Adrenal gland (tissue), 12 donors: Measurements from ENCODE around the gene POLR3B. TPM values are rescaled to one million over a fixed set of nuclear protein-coding genes. Genes with fewer than 3 reads are reported as not detected.
A peak's percentile ranks its signal among the peaks of the same experiment; 100 is the strongest.

Experiments used
- DNase-seq, 7 donors: peaks; one replicate each; pipeline ENCODE4 v3.0.0-alpha.2; 2019 to 2020
- H3K27ac ChIP-seq, 5 donors: fragments of 200-600 bp; sonication (generic) in 4 of 5; 1 replicate in 3 of 5; 2 replicates in 2 of 5; pipeline versions ENCODE4 v1.5.1 to v1.8.0; 2016 to 2020; ENCODE audit warnings: mild to moderate bottlenecking in 1 of 5
- H3K27me3 ChIP-seq: fragments of 200-600 bp; 2 replicates; pipeline ENCODE4 v1.8.0; 2021
- H3K36me3 ChIP-seq, 2 donors: fragments of 200-600 bp; replicated peaks in 1 of 2; 1 replicate in 1 of 2; 2 replicates in 1 of 2; pipeline versions ENCODE4 v1.5.1 to v1.8.0; 2018 to 2022
- H3K4me1 ChIP-seq, 2 donors: fragments of 200-600 bp; replicated peaks in 1 of 2; 1 replicate in 1 of 2; 2 replicates in 1 of 2; pipeline versions ENCODE4 v1.5.1 to v1.8.0; 2018 to 2021
- H3K4me3 ChIP-seq, 4 donors: fragments of 200-600 bp; sonication (generic) in 3 of 4; one replicate each; pipeline ENCODE4 v1.5.1; 2016 to 2018
- H3K9me3 ChIP-seq, 3 donors: fragments of 200-600 bp; sonication (generic) in 1 of 3; replicated peaks in 1 of 3; 1 replicate in 2 of 3; 2 replicates in 1 of 3; pipeline versions ENCODE4 v1.5.1 to v1.8.0; 2016 to 2021
- POLR2A ChIP-seq, 2 donors: fragments of 450-650 bp; IDR thresholded peaks; one replicate each; pipeline ENCODE4 v1.6.1; 2017; ENCODE audit warnings: antibody characterized with exemption in 2 of 2, mild to moderate bottlenecking in 2 of 2, moderate library complexity in 1 of 2
- WGBS, 4 donors: extraction: QIAGEN DNeasy Blood & Tissue Kit in 2 of 4; methylation state at CpG; one replicate each; pipeline versions ENCODE4 v1.1.5 to v1.1.7; 2013 to 2017; 5-methylcytosine and 5-hydroxymethylcytosine counted together
- intact Hi-C, 2 donors: fragments of 100-400 bp; cut with DNase I; formaldehyde crosslinking; loops; one replicate each; pipeline versions ENCODE4 v1.14.1 to v1.15.0; 2022 to 2023
- polyA plus RNA-seq, 3 donors: library from polyadenylated mRNA; stranded (reverse); fragments of 200-250 nt in 2 of 3; fragments of 350-450 nt in 1 of 3; fragmentation: Illumina TruSeq in 1 of 3; extraction: RNeasy Lipid Tissue Mini Kit (QIAGEN cat#74804) in 1 of 3; gene quantifications; one replicate each; pipeline ENCODE4 v1.2.3, GENCODE V29; 2013 to 2014
- total RNA-seq, 9 donors: library from RNA; depleted of rRNA in 4 of 9; stranded (reverse); fragments of >200 nt in 4 of 9; fragments of 120-200 nt in 1 of 9; fragmentation: NEBNext Ultra II Directional in 1 of 9; extraction: Animal tissue kit (Norgen Biotek cat#: 25700) in 1 of 9; gene quantifications; one replicate each; pipeline versions ENCODE4 v1.1.0 to v1.2.4, GENCODE V29; 2013 to 2023
- TF ChIP-seq, protein P1 (sequence below), 6 experiments: fragments of 450-650 bp in 4 of 6; fragments of 200-600 bp in 2 of 6; sonication (generic) in 1 of 6; IDR thresholded peaks; 1 replicate in 5 of 6; 2 replicates in 1 of 6; pipeline versions ENCODE4 v1.5.1 to v1.8.0; 2016 to 2021; ENCODE audit warnings: antibody characterized with exemption in 6 of 6, mild to moderate bottlenecking in 2 of 6, moderate library complexity in 1 of 6
- donor health status: healthy with polysubstance abuse.
- donor health status: Bipolar disorder and iron deficiency.
- donor health status: DM: yes; HTN: yes; CAD: no.
- donor health status: DM: no; HTN: no; CAD: no.
- donor health status: DM: no; HTN: no; CAD: no.
- donor health status: DM: yes; HTN: yes; CAD: no.

Gene POLR3B
- total and polyA plus RNA-seq, 12 donors = 2.6 to 33.8 (median 13.7) TPM

DNA sequence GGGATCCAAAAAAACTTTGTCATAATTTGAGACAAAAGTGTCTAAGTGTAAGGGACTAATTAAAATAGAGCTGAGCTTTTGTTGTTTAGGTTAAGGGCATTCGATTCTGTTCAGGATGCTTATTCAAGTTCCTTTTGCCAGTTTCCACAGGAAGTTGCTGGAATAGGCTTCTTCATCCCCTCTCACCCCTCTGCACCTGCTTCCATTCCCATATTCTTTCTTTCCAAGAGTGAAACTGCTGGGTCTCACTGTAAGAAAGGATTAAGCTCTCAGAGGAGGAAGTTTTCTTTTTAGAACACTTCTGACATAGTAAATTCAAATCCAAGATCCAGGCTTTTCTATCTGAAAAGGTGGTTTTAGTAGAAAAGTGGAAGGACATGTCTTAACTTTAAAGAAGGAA, 61.4 kb downstream of the POLR3B start:
- intact Hi-C loops = no loop called here
- Histone ChIP-seq H3K36me3 (no peaks in the 10 kb centered on the region), H3K9me3 (no peaks in the 10 kb centered on the region), H3K4me1 (peaks cover 14 to 23% of the 10 kb centered on the region in 2 donors), H3K27ac (peak overlapping the region; percentile 59 to 71 (median 71)), H3K27me3 (no peaks in the 10 kb centered on the region), H3K4me3 (peak overlapping the region in 1 of 4 donors; percentile 7)
- WGBS, 4 donors = 22 to 48% (median 29%) methylated on average over 1 of the region's 1 CpG
- TF ChIP-seq, protein P1, sequence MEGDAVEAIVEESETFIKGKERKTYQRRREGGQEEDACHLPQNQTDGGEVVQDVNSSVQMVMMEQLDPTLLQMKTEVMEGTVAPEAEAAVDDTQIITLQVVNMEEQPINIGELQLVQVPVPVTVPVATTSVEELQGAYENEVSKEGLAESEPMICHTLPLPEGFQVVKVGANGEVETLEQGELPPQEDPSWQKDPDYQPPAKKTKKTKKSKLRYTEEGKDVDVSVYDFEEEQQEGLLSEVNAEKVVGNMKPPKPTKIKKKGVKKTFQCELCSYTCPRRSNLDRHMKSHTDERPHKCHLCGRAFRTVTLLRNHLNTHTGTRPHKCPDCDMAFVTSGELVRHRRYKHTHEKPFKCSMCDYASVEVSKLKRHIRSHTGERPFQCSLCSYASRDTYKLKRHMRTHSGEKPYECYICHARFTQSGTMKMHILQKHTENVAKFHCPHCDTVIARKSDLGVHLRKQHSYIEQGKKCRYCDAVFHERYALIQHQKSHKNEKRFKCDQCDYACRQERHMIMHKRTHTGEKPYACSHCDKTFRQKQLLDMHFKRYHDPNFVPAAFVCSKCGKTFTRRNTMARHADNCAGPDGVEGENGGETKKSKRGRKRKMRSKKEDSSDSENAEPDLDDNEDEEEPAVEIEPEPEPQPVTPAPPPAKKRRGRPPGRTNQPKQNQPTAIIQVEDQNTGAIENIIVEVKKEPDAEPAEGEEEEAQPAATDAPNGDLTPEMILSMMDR (IDR thresholded peaks at IDR 0.05) = no peak
- TF ChIP-seq POLR2A (IDR thresholded peaks at IDR 0.05) = no peak
- DNase-seq = no peak

DNA sequence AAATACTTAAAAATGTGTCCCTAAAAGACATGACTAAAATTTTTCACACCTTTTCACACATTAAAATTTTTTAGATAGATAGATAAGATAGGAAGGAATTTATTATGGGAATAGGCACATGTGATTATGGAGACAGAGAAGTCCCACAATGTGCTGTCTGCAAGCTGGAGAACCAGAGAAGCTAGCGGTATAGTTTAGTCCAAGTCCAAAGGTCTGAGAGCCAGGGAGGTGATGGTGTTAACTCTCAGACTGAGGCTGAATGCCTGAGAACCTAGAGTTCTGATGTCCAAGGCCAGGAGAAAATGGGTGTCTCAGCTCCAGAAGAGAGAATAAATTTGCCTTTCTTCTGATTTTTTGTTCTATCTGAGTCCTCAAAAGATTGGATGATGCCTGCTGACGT, 65.7 kb downstream of the POLR3B start:
- Histone ChIP-seq H3K4me1 (peaks cover 10 to 19% of the 10 kb centered on the region in 2 donors), H3K27ac (no peak overlapping the region), H3K27me3 (no peaks in the 10 kb centered on the region), H3K4me3 (no peak overlapping the region), H3K9me3 (no peaks in the 10 kb centered on the region), H3K36me3 (no peaks in the 10 kb centered on the region)
- no peak for DNase-seq
- intact Hi-C loops = no loop called here
- TF ChIP-seq, protein P1 (IDR thresholded peaks at IDR 0.05) = no peak
- 88 to 100% (median 91%) methylated on average over 2 of the region's 2 CpGs for WGBS, 4 donors

DNA sequence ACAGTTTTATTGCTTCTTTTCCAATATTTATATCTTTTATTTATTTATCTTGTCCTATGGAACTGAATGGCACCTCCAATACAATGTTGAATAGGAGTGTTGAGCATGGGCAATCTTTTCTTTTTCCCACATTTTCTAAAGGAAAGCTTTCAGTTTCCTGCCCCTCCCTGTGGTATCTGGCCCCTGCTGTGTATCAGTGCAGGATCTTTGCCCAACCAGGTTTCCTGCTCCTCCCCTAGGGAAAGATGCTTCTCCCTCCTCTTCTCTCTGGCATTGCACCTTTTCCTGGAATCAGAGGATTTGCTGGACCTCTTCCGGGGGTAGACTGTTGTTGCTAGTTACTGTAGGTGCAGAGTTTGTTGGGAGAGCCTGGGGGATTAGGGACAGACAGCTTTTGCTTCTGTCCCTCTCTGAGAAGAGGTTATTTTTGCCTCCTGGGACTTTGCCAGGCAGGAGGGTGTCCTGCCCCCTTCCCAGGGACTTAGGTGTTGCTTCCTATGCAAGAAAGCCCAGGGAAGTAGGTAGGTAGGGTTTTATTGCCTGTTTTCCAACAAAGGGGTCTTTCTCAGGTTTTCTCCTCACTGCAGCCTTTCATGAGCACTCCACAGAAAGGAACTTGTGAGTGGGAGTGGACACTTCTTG, 67.6 kb downstream of the POLR3B start:
- WGBS, 4 donors = 87 to 100% (median 95%) methylated on average over 1 of the region's 1 CpG
- H3K9me3 ChIP-seq = no peaks in the 10 kb centered on the region

DNA sequence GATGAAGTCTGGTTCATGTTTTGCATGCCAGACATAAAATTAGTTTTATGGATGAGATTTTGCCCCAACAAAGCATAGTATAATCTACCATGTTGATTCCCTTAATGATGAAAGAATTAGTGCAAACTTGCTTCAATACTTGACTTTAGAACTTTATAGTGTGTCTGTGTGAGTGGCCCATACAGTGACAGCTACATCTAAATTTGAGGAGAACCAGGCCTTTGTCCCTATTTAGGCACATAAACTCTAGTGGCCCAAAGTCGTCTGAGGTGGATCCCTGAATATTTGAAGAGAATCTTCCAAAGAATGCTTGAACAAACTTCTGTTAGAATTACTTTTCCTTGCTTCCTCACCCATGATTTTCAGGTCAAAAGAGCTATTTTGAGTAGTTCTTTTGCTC, 70.4 kb downstream of the POLR3B start:
- H3K27ac ChIP-seq = peak overlapping the region in 2 of 5 donors; percentile 11 to 13
- intact Hi-C loops = no loop called here

More for the DNA sequence above, 67.6 kb downstream of the POLR3B start:
- Histone ChIP-seq H3K36me3 (no peaks in the 10 kb centered on the region), H3K4me1 (peaks cover 7 to 13% of the 10 kb centered on the region in 2 donors), H3K4me3 (no peak overlapping the region), H3K27me3 (no peaks in the 10 kb centered on the region), H3K27ac (no peak overlapping the region)
- TF ChIP-seq, protein P1 (IDR thresholded peaks at IDR 0.05) = no peak
- no peak for TF ChIP-seq POLR2A (IDR thresholded peaks at IDR 0.05)
- DNase-seq = no peak
- intact Hi-C loops = no loop called here

More for the DNA sequence above, 70.4 kb downstream of the POLR3B start:
- Histone ChIP-seq H3K36me3 (no peaks in the 10 kb centered on the region), H3K27me3 (no peaks in the 10 kb centered on the region), H3K4me1 (peaks cover 7 to 10% of the 10 kb centered on the region in 2 donors), H3K4me3 (no peak overlapping the region), H3K9me3 (no peaks in the 10 kb centered on the region)
- WGBS, 4 donors = 66 to 79% (median 72%) methylated on average over 1 of the region's 1 CpG
- TF ChIP-seq POLR2A (IDR thresholded peaks at IDR 0.05) = no peak
- TF ChIP-seq, protein P1 (IDR thresholded peaks at IDR 0.05) = no peak
- DNase-seq = no peak
